Measurements from ENCODE around the gene CD1B.
"Not testable (repeated sequence)": the region's sequence is repeated elsewhere in the genome, so short reads cannot be mapped to it uniquely, and the experiment has no call there.

Gene CD1B

GRCh38 chr1:158331481-158332150 is at the start of gene CD1B:
CD1B (minus strand) TSS chr1:158331531; CDS start chr1:158331423, 108 bp downstream.
- no peak for DNase-seq

GRCh38 chr1:158374860-158375259 is 43.5 kb upstream of the CD1B start:
- DNase-seq: no peak

GRCh38 chr1:158374101-158374500 is 42.8 kb upstream of the CD1B start:
- not testable (repeated sequence) for DNase-seq

GRCh38 chr1:158371188-158371953 is 40.0 kb upstream of the CD1B start:
- DNase-seq: peak; percentile 1 to 23

GRCh38 chr1:158366783-158367182 is 35.5 kb upstream of the CD1B start:
- DNase-seq: no peak

- DNase-seq: no peak
These were observed 31.6 kb upstream of the CD1B start for GRCh38 chr1:158362941-158363340.

GRCh38 chr1:158362482-158362881 is 31.2 kb upstream of the CD1B start:
- DNase-seq: no peak

GRCh38 chr1:158357441-158357840 is 26.1 kb upstream of the CD1B start:
- DNase-seq: no peak

- no peak for DNase-seq
These were observed 25.3 kb upstream of the CD1B start for GRCh38 chr1:158356616-158357015.

- DNase-seq: no peak
These were observed 24.5 kb upstream of the CD1B start for GRCh38 chr1:158355773-158356285.

- DNase-seq: no peak
These were observed 22.9 kb upstream of the CD1B start for GRCh38 chr1:158354255-158354654.

- no peak for DNase-seq
These were observed 22.2 kb upstream of the CD1B start, which contains the start of gene CD1E for GRCh38 chr1:158353303-158354075. CD1E (plus strand) TSS chr1:158353894; CDS start chr1:158353989, 95 bp downstream.

GRCh38 chr1:158348946-158349345 is 17.6 kb upstream of the CD1B start:
- not testable (repeated sequence) for DNase-seq

GRCh38 chr1:158336413-158336812 is 5.1 kb upstream of the CD1B start:
- not testable (repeated sequence) for DNase-seq

- no peak for DNase-seq
These were observed 3.8 kb upstream of the CD1B start for GRCh38 chr1:158335213-158335532.

GRCh38 chr1:158334526-158335212 is 3.3 kb upstream of the CD1B start:
- DNase-seq: no peak

- DNase-seq: no peak
These were observed 2.2 kb upstream of the CD1B start for GRCh38 chr1:158333405-158334155.

GRCh38 chr1:158331106-158331425 is 265 bp downstream of the CD1B start:
- DNase-seq: no peak

- no peak for DNase-seq
These were observed 783 bp downstream of the CD1B start for GRCh38 chr1:158330391-158331105.

- no peak for DNase-seq
These were observed 1.6 kb downstream of the CD1B start for GRCh38 chr1:158329733-158330132.

GRCh38 chr1:158329300-158329699 is 2.0 kb downstream of the CD1B start:
- DNase-seq: no peak

GRCh38 chr1:158328426-158328825 is 2.9 kb downstream of the CD1B start:
- no peak for DNase-seq

All from stimulated activated CD4-positive, alpha-beta T cell treated with anti-CD3 and anti-CD28 coated beads, Interleukin-4, amount 100 ng/mL, for 4 hours (primary cell).